Measurements from ENCODE around the gene LIN7A.

GRCh38 chr12:80860206-80860605 is 77.5 kb downstream of the LIN7A start:
- TF ChIP-seq CTCF (IDR thresholded peaks at IDR 0.05): no peak
- no peak for TF ChIP-seq EP300 (IDR thresholded peaks at IDR 0.05)

Measured in upper lobe of left lung (tissue), 4 donors.